Hepatocyte (in vitro differentiated cells): ENCODE data around the gene GATAD2A. TPM values are rescaled to one million over a fixed set of nuclear protein-coding genes. Genes with fewer than 3 reads are reported as not detected.

ENCODE experiments used
- DNase-seq: peaks from one replicate; pipeline ENCODE4 v3.0.0-alpha.2; 2016; ENCODE audit warnings: low spot score
- H2AFZ ChIP-seq: fragments of 200-600 bp; sonication (generic); 2 replicates; pipeline ENCODE4 v1.6.0; 2016; ENCODE audit warnings: antibody characterized with exemption, mild to moderate bottlenecking
- H3K27ac ChIP-seq: fragments of 200-600 bp; sonication (generic); 2 replicates; pipeline ENCODE4 v1.5.1; 2016; ENCODE audit warnings: mild to moderate bottlenecking
- H3K27me3 ChIP-seq: fragments of 200-600 bp; sonication (generic); 2 replicates; pipeline ENCODE4 v1.6.1; 2016
- H3K36me3 ChIP-seq: fragments of 200-600 bp; sonication (generic); replicated peaks from 2 replicates; pipeline ENCODE4 v1.5.1; 2016; ENCODE audit warnings: low read depth; ENCODE audit not compliant: insufficient read depth
- H3K4me1 ChIP-seq: fragments of 200-600 bp; sonication (generic); 2 replicates; pipeline ENCODE4 v1.5.1; 2016; ENCODE audit warnings: mild to moderate bottlenecking, moderate library complexity; ENCODE audit not compliant: insufficient read depth
- H3K4me2 ChIP-seq: fragments of 200-600 bp; sonication (generic); 2 replicates; pipeline ENCODE4 v1.6.0; 2016
- H3K4me3 ChIP-seq: fragments of 200-600 bp; sonication (generic); 2 replicates; pipeline ENCODE4 v1.5.1; 2016; ENCODE audit warnings: mild to moderate bottlenecking
- H3K79me2 ChIP-seq: fragments of 200-600 bp; sonication (generic); 2 replicates; pipeline ENCODE4 v1.6.0; 2017; ENCODE audit warnings: mild to moderate bottlenecking
- H3K9me2 ChIP-seq: fragments of 200-600 bp; sonication (generic); replicated peaks from 2 replicates; pipeline ENCODE4 v1.6.0; 2017; ENCODE audit warnings: mild to moderate bottlenecking; ENCODE audit not compliant: insufficient read depth
- H3K9me3 ChIP-seq: fragments of 200-600 bp; sonication (generic); 2 replicates; pipeline ENCODE4 v1.5.1; 2016; ENCODE audit warnings: low read depth, mild to moderate bottlenecking
- H4K20me1 ChIP-seq: fragments of 200-600 bp; sonication (generic); 2 replicates; pipeline ENCODE4 v1.6.0; 2016; ENCODE audit warnings: mild to moderate bottlenecking; ENCODE audit not compliant: insufficient read depth, poor library complexity, severe bottlenecking
- EZH2 ChIP-seq: fragments of 200-600 bp; sonication (generic); IDR thresholded peaks from 2 replicates; pipeline ENCODE4 v1.6.1; 2016; ENCODE audit warnings: antibody characterized with exemption, mild to moderate bottlenecking, borderline replicate concordance
- EZH2phosphoT487 ChIP-seq: fragments of 200-600 bp; sonication (generic); IDR thresholded peaks from one replicate; pipeline ENCODE4 v1.6.1; 2018; ENCODE audit warnings: antibody characterized with exemption, mild to moderate bottlenecking, low read depth, moderate library complexity; ENCODE audit not compliant: unreplicated experiment, severe bottlenecking
- WGBS: methylation state at CpG from one replicate; pipeline ENCODE4 v1.1.6; 2016; ENCODE audit warnings: low lambda C conversion rate; ENCODE audit errors: missing lambda C conversion rate; 5-methylcytosine and 5-hydroxymethylcytosine counted together
- polyA plus RNA-seq: library from polyadenylated mRNA; unstranded; fragments of >200 nt; fragmentation: Nextera tagmentation; extraction: Ambion mirVana; gene quantifications from 2 replicates; pipeline ENCODE4 v1.2.1, GENCODE V29; 2016
- total RNA-seq: library from RNA; depleted of rRNA; stranded (reverse); fragments of >200 nt; gene quantifications from 2 replicates; pipeline ENCODE4 v1.2.3, GENCODE V29; 2014
- TF ChIP-seq, protein P1 (sequence below): fragments of 200-600 bp; sonication (generic); IDR thresholded peaks from 2 replicates; pipeline ENCODE4 v1.5.1; 2016; ENCODE audit warnings: antibody characterized with exemption, mild to moderate bottlenecking; ENCODE audit not compliant: poor library complexity

Gene GATAD2A
- total and polyA plus RNA-seq, 2 experiments from 2014 or later: 35.3 to 35.7 TPM

GRCh38 chr19:19460258-19460731 lies 54.8 kb downstream of the GATAD2A start:
- Histone ChIP-seq H3K4me3 (no peak overlapping the region), H2AFZ (no peak overlapping the region), H3K9me2 (no peaks in the 10 kb centered on the region), H3K36me3 (no peaks in the 10 kb centered on the region), H3K27me3 (no peaks in the 10 kb centered on the region), H3K79me2 (peaks cover 89% of the 10 kb centered on the region), H3K27ac (peak overlapping the region; percentile 94), H3K4me2 (peak overlapping the region; percentile 22), H3K9me3 (no peaks in the 10 kb centered on the region), H4K20me1 (peaks cover 29% of the 10 kb centered on the region), H3K4me1 (peaks cover 56% of the 10 kb centered on the region)
- DNase-seq: no peak
- 92% methylated on average over 10 of the region's 10 CpGs for WGBS
- TF ChIP-seq EZH2: no peak
- TF ChIP-seq, protein P1, sequence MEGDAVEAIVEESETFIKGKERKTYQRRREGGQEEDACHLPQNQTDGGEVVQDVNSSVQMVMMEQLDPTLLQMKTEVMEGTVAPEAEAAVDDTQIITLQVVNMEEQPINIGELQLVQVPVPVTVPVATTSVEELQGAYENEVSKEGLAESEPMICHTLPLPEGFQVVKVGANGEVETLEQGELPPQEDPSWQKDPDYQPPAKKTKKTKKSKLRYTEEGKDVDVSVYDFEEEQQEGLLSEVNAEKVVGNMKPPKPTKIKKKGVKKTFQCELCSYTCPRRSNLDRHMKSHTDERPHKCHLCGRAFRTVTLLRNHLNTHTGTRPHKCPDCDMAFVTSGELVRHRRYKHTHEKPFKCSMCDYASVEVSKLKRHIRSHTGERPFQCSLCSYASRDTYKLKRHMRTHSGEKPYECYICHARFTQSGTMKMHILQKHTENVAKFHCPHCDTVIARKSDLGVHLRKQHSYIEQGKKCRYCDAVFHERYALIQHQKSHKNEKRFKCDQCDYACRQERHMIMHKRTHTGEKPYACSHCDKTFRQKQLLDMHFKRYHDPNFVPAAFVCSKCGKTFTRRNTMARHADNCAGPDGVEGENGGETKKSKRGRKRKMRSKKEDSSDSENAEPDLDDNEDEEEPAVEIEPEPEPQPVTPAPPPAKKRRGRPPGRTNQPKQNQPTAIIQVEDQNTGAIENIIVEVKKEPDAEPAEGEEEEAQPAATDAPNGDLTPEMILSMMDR: no peak
- no peak for TF ChIP-seq EZH2phosphoT487

- peaks cover 88% of the 10 kb centered on the region for H3K79me2 ChIP-seq
- TF ChIP-seq, protein P1: no peak
- TF ChIP-seq EZH2phosphoT487: no peak
- TF ChIP-seq EZH2: no peak
- peak overlapping the region; percentile 22 for H3K4me2 ChIP-seq
- DNase-seq: no peak
- peaks cover 25% of the 10 kb centered on the region for H4K20me1 ChIP-seq
- no peaks in the 10 kb centered on the region for H3K36me3 ChIP-seq
- peak overlapping the region; percentile 94 for H3K27ac ChIP-seq
- no peak overlapping the region for H3K4me3 ChIP-seq
- H3K27me3 ChIP-seq: no peaks in the 10 kb centered on the region
- 51% methylated on average over 15 of the region's 18 CpGs for WGBS
- H3K9me2 ChIP-seq: no peaks in the 10 kb centered on the region
- peaks cover 58% of the 10 kb centered on the region for H3K4me1 ChIP-seq
- H3K9me3 ChIP-seq: no peaks in the 10 kb centered on the region
- H2AFZ ChIP-seq: no peak overlapping the region
Measured at GRCh38 chr19:19460761-19461265, 55.3 kb downstream of the GATAD2A start.

DNA sequence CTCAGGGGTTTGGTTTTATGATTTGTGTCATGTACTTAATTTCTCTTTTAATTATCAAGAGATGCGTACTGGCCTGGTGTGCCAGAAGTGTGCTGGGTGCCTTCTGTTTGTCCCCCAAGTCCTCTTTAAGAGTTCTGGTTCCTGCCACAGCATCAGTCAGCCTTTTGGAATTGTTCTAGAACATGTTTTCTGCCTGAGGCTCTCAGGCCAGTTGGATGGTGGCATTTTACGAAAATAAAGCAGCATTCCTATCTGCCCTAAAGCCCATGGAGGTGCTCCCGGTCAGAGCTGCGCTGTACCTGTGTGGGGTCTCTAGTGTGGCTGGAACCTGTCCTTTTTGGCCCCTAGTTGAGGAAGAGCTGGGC lies 55.8 kb downstream of the GATAD2A start:
- Histone ChIP-seq H3K4me3 (no peak overlapping the region), H3K9me3 (no peaks in the 10 kb centered on the region), H3K27ac (peak overlapping the region; percentile 94), H2AFZ (no peak overlapping the region), H4K20me1 (peaks cover 23% of the 10 kb centered on the region), H3K79me2 (peaks cover 88% of the 10 kb centered on the region), H3K36me3 (no peaks in the 10 kb centered on the region), H3K27me3 (no peaks in the 10 kb centered on the region), H3K9me2 (no peaks in the 10 kb centered on the region), H3K4me2 (peak overlapping the region; percentile 68), H3K4me1 (peaks cover 58% of the 10 kb centered on the region)
- TF ChIP-seq, protein P1: no peak
- TF ChIP-seq EZH2phosphoT487 (no peak), EZH2 (no peak)
- DNase-seq: no peak
- WGBS: 74% methylated on average over 4 of the region's 4 CpGs
